ENCODE results near the gene SH3GL1.

Gene SH3GL1

DNA sequence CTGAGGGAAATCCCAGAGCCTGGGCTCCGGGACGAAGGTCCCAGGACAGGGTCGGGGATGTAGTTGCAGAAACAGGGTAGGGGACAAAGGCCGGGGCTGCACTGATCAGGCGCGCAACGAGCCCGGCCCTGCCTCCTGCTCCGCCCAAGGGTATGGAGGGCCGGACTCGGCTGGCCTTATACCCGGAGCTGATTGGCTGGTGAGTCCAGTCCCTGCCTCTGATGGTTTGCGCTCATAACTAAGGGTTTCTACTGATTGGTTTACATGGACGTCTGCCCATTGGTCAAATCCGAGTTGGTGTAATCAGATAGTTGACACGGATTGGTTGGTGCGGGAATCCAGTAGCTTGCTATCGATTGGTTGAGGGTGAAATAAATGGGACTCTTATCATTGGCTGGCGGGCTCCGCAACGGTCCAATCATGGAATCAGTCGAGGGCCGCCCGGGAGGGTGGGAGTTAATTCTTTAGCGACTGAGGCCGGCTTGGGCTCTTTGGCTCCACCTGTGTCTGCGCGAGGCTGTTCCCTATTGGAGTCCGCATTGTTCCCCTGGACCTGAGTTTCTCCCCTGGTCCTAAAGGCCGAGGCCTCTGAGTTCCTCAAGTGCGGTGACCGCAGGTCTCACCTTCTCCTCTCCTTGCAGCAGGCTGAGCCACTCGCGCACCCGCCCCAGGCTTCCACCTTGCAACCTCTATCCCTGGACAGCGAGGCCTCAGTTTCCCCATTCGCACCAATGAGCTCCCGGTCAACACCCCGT is 57.6 kb downstream of the SH3GL1 start:
- DNase-seq = peak; percentile 82

- no peak for DNase-seq
Observed at GRCh38 chr19:4342314-4342614, 58.1 kb downstream of the SH3GL1 start.

- DNase-seq = no peak
Observed at GRCh38 chr19:4338441-4339355, 61.6 kb downstream of the SH3GL1 start, which contains the start of gene STAP2. TSS of gene STAP2 (minus strand) at chr19:4338827. CDS start at chr19:4338753, 74 bp downstream.

DNA sequence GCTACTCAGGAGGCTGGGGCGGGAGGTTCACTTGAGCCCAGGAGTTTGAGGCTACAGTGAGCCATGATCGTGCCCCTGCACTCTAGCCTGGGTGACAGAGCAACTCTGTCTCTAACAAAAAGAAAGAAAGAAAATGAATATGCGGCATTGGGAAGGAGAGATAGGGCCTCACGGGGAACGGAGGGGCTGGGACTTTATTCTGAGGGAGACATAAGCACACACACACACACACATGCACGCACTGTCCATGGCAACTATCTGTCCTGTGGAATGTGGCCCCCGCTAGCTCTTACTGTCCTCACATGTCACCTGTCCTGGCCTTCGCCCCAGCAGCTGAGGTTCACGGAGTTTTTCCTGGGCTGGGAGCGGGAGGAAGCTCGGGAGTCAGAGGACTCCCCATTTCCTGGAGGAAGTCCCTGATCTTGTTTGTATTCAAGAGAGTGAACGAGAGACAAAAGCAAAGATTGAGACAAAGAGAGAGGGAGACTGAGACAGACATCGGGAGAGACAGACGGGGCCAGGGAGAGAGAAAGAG is 62.4 kb downstream of the SH3GL1 start:
- no peak for DNase-seq

DNA sequence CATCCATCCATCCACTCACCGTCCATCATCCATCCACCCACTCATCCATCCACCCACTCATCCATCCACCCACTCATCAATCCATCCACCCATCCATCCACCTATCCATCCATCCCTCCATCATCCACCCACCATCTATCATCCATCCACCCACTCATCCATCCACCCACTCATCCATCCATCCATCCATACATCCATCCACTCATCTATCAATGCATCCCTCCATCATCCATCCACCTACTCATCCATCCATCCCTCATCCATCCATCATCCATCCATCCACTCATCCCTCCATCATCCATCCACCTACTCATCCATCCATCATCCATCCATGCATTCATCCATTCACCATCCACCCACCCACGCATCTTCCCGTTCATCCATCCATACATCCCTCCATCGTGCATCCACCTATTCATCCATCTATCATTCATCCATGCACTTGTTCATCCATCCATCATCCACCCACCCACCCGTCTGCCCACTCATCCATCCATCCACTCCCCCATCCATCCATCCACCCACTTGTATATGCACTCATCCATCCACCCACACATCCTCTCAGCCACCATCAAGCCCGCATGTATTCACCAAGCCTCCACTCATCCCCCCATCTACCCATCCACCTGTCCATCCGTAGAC is 65.3 kb downstream of the SH3GL1 start:
- DNase-seq = no peak

DNA sequence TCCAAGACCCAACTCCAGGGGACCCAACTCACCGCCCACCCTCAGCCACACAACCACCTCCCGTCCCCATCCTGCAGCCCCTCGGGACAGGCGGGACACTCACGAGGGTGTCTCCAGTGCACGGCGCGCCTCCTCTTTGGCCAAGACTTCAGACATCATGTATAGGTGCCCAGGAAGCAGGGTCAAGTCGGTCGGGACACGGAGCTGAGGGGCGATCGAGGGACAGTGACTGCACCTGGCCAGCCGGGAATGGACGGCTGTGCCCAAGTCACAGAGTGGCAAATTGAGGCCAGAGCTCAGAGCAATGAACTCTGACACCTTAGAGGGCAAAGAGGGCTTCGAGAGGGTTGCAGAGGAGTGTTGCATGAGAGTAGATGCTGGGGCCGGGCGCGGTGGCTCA is 70.5 kb downstream of the SH3GL1 start:
- DNase-seq = no peak

DNA sequence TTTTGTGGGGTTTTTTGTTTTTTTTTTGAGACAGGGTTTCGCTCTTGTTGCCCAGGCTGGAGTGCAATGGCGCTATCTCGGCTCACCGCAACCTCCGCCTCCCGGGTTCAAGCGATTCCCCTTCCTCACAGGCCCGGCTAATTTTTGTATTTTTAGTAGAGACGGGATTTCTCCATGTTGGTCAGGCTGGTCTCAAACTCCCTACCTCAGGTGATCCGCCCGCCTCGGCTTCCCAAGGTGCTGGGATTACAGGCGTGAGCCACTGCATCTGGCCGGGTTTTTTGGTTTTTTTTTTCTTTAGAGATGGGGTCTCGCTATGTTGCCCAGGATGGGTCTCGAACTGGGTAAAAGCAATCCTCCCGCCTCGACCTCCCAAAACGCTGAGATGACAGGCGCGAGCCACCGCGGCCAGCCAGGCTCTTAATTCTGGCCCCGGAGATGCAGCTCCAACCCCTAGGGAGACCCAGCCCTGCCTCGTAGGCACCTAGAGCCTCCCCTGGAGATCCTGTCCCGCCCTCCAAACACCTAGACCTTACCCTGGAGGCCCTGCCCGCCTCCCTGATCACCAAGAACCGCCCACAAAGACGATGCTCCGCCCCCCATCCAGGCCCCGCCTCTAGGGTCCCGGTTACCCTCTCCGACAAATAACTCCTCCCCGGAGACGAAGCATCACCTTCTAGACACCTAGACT is 71.2 kb downstream of the SH3GL1 start:
- DNase-seq = peak; percentile 61

- peak; percentile 99 for DNase-seq
Observed at GRCh38 chr19:4328243-4328990, 71.9 kb downstream of the SH3GL1 start.

DNA sequence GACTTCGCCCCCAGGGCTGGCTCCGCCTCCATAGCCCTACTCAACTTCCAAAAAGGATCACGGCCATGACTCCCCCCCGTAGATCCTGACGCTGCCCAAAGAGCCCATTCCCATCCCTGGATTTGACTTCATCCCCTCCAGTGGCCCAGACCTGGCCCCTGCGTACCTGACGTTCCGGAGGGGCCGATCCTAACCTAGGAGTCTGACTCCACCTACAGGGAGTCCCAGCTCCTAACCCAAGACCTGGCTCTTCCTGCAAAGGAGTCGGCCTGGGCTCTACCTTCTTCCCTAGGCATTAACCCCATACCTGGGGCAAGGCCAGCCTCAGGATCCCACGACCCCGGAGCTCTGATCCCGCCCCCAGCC is 72.5 kb downstream of the SH3GL1 start:
- DNase-seq = no peak

- peak; percentile 74 for DNase-seq
Observed at GRCh38 chr19:4327252-4327876, 73.0 kb downstream of the SH3GL1 start.

DNA sequence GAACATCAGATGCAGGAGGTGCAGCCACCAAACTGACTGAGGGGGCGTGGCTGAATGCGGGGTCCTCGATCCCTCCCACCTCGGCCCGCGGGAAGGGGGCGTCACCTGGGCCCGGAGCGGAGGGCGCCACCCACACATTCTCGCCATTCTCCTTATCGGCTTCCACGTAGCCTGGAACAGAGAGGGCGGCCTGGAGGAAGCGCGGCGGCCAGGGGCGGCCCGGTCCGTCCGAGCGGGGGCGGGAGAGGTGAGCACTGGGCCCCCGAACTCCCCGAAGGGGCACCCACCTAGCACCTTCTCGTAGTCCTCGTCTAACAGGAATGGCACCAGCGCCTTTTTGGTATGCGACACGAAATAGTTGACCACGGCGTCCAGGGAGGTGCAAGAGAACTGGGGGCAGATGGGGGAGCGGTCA is 73.5 kb downstream of the SH3GL1 start:
- DNase-seq = no peak

GRCh38 chr19:4326215-4326836 is 74.0 kb downstream of the SH3GL1 start:
- DNase-seq = no peak

GRCh38 chr19:4324228-4324627 is 76.1 kb downstream of the SH3GL1 start:
- DNase-seq = no peak

DNA sequence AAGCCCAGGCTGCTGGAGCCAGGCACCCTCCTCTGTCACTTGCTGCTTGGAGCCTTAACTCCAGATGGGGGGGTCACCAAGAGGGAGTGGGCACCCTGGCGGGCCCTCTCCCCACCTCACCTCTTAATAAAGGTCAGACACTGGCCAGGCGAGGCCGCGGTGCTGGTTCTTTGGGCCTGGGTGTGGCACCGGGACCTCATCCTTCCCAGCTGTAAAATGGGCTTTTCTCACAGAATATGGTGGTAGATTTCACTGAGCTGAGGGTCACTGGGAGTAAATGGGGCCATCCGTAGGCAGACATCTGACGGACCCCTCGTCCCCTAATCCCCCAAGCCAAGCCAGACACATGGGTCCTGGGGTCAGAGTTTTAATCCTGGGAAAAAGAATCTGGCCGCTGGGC is 76.7 kb downstream of the SH3GL1 start:
- DNase-seq = no peak

DNA sequence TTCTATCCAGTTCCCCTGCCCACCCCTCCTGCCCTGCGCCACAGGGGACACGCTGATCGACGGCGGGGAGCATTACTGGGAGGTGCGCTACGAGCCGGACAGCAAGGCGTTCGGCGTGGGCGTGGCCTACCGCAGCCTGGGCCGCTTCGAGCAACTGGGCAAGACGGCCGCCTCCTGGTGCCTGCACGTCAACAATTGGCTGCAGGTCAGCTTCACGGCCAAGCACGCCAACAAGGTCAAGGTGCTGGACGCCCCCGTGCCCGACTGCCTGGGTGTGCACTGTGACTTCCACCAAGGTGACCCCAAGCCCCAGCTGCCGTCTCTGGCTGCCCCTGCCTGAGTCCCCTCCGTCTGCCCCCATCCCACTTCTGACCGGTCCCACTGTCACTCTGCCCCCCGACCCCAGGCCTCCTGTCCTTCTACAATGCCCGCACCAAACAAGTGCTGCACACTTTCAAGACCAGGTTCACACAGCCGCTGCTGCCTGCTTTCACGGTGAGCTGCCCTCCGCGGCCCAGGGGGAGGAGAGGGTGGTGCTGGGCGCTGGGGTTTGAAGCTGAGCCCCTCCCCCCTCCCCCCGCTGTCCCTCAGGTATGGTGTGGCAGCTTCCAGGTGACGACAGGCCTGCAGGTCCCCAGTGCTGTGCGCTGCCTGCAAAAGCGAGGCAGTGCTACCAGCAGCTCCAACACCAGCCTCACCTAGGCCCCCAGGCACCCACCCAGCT is 77.2 kb downstream of the SH3GL1 start:
- no peak for DNase-seq

DNA sequence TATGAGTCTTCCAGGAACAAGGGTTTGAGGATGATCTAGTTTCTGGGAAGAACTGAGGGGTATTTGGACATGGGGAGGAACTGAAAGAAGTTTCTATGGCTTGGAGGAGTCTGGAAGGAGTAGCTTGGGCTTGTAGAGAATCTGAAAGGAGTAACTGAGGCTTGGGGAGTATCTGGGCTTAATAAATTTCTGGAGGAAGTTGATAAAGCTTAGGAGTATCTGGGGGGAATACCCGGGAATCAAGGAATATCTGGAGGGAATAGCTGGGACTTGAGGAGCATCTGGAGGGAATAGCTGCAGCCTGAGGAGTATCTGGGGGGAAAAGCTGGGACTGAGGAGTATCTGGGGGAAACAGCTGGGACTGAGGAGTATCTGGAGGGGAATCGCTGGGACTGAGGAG is 79.9 kb downstream of the SH3GL1 start:
- no peak for DNase-seq

DNA sequence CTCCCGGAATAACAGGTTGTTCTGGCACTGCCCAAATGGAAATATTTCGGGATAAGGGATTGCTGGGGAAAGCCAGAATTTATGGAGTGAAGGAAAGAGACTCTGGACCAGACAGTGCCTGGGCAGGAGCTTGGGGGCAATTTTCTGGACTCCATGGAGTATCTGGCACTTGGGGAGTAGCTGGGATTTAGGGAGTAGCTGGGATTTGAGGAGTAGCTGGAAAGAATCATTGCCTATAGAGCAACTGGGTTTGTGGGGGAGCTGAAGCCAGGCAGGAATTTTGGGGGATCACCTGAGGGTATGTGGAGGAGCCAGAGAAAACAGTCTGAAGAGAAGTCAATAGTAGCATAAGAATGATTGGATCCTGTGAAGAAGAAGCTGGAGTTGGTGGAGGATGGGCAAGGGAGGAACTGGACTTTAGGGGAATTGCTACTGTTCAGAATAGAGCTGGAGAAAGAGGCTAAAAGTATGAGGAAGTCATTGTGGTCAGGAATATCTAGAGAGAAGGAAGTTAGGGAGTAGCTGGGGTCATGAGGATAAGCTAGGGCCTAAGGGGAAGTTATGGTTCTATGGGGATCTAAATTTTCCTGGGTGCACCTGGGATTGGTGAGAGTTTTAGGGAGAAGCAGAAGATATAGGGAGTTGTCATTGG is 81.2 kb downstream of the SH3GL1 start:
- DNase-seq = no peak

GRCh38 chr19:4318460-4318859 is 81.9 kb downstream of the SH3GL1 start:
- DNase-seq = no peak

GRCh38 chr19:4316956-4317355 is 83.4 kb downstream of the SH3GL1 start:
- no peak for DNase-seq
